ENCODE measurements around the gene ADGRG7. TPM values are rescaled to one million over a fixed set of nuclear protein-coding genes. Genes with fewer than 3 reads are reported as not detected.
A peak's percentile ranks its signal among the peaks of the same experiment; 100 is the strongest.
"Not testable (repeated sequence)": the region's sequence is repeated elsewhere in the genome, so short reads cannot be mapped to it uniquely, and the experiment has no call there.

ADGRG7 gene
- polyA plus RNA-seq, 6 donors from 2014 or later = not detected

GRCh38 chr3:100582157-100582556 lies 27.2 kb upstream of the ADGRG7 start:
- not testable (repeated sequence) for DNase-seq; H3K9me3 Mint-ChIP-seq; H3K36me3 Mint-ChIP-seq; H3K4me3 Mint-ChIP-seq; H3K27ac Mint-ChIP-seq; ATAC-seq (ENCODE audit: low read depth in 2 of 2); H3K4me1 Mint-ChIP-seq
- H3K27me3 Mint-ChIP-seq = peaks cover 0 to 22% (median 10%) of the 10 kb centered on the region in 3 donors

- H3K9me3 Mint-ChIP-seq = no peaks in the 10 kb centered on the region
Measured at GRCh38 chr3:100584101-100584660, 25.2 kb upstream of the ADGRG7 start.

DNA sequence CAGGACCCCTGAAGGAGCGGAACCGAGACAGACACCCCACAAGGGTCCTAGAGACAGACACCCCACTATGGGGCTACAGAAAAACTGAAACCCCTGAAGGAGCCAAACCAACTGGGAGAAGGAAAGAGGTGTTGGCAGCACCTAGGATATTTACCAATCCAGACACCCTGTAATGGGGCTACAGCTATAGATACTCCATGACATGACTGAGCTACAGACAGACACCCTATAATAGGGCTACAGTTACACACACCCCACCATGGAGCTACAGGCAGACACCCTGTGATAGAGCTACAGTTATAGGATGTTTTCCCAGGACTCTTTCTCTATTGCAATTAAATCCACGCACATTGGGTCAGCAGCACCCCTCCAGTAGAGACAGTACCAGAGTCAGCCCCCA lies 22.6 kb upstream of the ADGRG7 start:
- Mint-ChIP-seq H3K36me3 (no peaks in the 10 kb centered on the region), H3K4me3 (no peak overlapping the region), H3K4me1 (peaks cover 0 to 5% (median 5%) of the 10 kb centered on the region in 3 donors), H3K27me3 (peaks cover 0 to 6% (median 0%) of the 10 kb centered on the region in 3 donors), H3K9me3 (no peaks in the 10 kb centered on the region), H3K27ac (no peak overlapping the region)
- DNase-seq (no peak), ATAC-seq (ENCODE audit: low read depth in 2 of 2) (no peak)

More at GRCh38 chr3:100584101-100584660, 25.2 kb upstream of the ADGRG7 start:
- Mint-ChIP-seq H3K4me3 (no peak overlapping the region), H3K36me3 (no peaks in the 10 kb centered on the region), H3K27me3 (peaks cover 0 to 22% (median 5%) of the 10 kb centered on the region in 3 donors), H3K27ac (no peak overlapping the region), H3K4me1 (no peaks in the 10 kb centered on the region)
- DNase-seq (no peak), ATAC-seq (ENCODE audit: low read depth in 2 of 2) (no peak)

DNA sequence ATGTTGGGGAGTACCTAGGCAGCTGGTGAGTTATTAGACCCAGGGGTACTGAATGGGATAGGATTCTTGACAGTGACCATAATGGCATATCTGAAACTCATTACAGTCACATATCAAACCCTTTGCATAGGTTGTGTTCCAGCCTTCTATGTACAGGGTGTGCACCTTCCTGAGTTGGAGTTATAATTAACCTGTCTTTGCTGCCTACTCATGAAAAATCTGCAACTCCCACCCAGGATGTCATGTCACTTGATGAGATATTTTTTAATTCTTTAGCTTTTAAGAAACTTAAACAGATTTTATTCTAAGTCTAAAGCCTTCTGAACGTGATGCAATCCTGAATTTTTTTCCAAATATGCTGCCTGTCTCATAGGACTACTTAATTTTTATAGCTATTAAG lies 21.1 kb upstream of the ADGRG7 start:
- Mint-ChIP-seq H3K27ac (no peak overlapping the region), H3K4me1 (peaks cover 0 to 5% (median 5%) of the 10 kb centered on the region in 3 donors), H3K9me3 (no peaks in the 10 kb centered on the region), H3K36me3 (no peaks in the 10 kb centered on the region), H3K4me3 (no peak overlapping the region), H3K27me3 (peaks cover 0 to 6% (median 0%) of the 10 kb centered on the region in 3 donors)
- ATAC-seq (ENCODE audit: low read depth in 2 of 2) = no peak
- DNase-seq = no peak

DNA sequence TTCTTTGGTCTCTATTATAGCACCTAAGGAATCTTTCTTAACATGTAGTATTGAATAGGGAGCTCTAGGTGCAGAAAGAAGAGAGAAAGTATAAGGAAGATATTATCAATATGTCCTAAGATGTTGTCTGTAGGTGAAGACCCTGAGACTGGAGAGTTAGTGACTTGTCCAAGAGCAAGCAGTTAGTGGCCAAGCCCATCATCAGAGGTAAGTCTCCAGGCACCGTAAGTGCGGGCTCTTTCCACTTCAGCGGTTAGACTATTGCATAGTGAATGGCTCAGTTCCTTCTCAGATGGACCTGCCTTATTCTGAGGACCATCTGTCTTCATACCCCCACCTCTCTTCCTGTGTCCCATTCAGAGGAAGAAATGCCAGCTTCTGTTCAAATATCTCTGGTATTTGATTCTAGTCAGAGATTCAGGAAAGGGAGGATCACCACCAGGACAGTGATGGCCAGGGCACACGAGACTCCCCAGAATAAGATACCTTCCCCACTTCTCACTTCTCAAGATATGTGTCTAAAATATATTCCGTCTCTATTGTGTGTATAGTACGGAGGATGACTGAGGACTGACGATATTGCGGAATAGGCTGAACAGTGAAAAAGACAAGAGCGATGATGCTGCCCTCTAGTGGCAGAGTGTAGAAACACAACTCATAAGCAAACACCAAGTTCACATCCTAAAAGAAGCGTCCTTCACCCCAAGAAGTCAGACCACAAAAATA lies 19.1 kb upstream of the ADGRG7 start:
- peak; percentile 55 for DNase-seq
- peaks cover 0 to 5% (median 5%) of the 10 kb centered on the region in 3 donors for H3K4me1 Mint-ChIP-seq

DNA sequence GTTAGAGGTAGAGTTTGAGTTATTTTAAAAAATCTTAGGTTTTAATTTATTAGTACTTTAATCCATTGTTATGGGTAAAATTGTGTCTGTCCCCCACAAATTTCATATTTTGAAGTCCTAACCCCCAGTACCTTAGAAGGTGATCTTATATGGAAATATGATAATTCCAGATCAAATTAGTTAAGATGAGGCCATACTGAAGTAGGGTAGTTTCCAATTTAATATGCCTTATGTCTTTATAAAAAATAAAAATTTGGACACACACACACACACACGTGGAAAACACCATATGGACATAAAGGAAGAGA lies 18.6 kb upstream of the ADGRG7 start:
- Mint-ChIP-seq H3K27ac (no peak overlapping the region), H3K4me3 (no peak overlapping the region), H3K4me1 (peaks cover 0 to 5% (median 5%) of the 10 kb centered on the region in 3 donors), H3K9me3 (no peaks in the 10 kb centered on the region), H3K36me3 (no peaks in the 10 kb centered on the region), H3K27me3 (peaks cover 0 to 6% (median 0%) of the 10 kb centered on the region in 3 donors)
- ATAC-seq (ENCODE audit: low read depth in 2 of 2) (no peak), DNase-seq (no peak)

More for the DNA sequence above, 19.1 kb upstream of the ADGRG7 start:
- Mint-ChIP-seq H3K27me3 (peaks cover 0 to 6% (median 0%) of the 10 kb centered on the region in 3 donors), H3K9me3 (no peaks in the 10 kb centered on the region), H3K4me3 (peak overlapping the region in 2 of 8 donors; percentile 6 to 54), H3K27ac (peak overlapping the region in 1 of 6 donors; percentile 9), H3K36me3 (no peaks in the 10 kb centered on the region)
- peak; percentile 76 to 88 for ATAC-seq (ENCODE audit: low read depth in 2 of 2)

DNA sequence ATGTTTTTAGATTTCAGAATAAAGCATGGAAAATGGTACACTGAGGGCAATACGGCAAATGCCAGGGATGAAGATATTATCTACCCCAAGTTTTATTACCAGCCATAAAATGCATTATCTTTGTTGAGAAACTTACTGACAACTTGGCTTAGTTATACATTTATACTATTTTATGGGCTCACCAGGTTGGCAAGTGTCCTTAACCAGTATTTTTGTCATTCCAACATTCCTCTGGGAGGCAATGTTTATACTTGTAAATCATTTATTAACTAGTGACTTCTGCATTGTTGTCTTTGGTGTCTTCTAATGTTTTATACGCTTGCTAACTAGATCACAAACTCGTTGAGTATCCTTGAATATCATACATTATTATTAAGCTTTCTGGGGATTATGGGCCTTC lies 18.0 kb upstream of the ADGRG7 start:
- Mint-ChIP-seq H3K27ac (no peak overlapping the region), H3K27me3 (peaks cover 0 to 3% (median 0%) of the 10 kb centered on the region in 3 donors), H3K4me1 (peaks cover 0 to 5% (median 5%) of the 10 kb centered on the region in 3 donors), H3K9me3 (no peaks in the 10 kb centered on the region), H3K4me3 (no peak overlapping the region), H3K36me3 (no peaks in the 10 kb centered on the region)
- no peak for DNase-seq
- no peak for ATAC-seq (ENCODE audit: low read depth in 2 of 2)

GRCh38 chr3:100600181-100601042 lies 9.0 kb upstream of the ADGRG7 start:
- Mint-ChIP-seq H3K36me3 (peaks cover 0 to 18% of the 10 kb centered on the region in 2 donors), H3K4me3 (no peak overlapping the region), H3K27ac (no peak overlapping the region), H3K9me3 (peaks cover 0 to 14% (median 7%) of the 10 kb centered on the region in 7 donors), H3K27me3 (peaks cover 5 to 30% (median 17%) of the 10 kb centered on the region in 3 donors), H3K4me1 (peaks cover 11 to 16% (median 12%) of the 10 kb centered on the region in 3 donors)
- DNase-seq (no peak), ATAC-seq (ENCODE audit: low read depth in 2 of 2) (no peak)

GRCh38 chr3:100602506-100603444 lies 6.6 kb upstream of the ADGRG7 start:
- Mint-ChIP-seq H3K27ac (peak overlapping the region; percentile 70 to 94 (median 88)), H3K27me3 (peaks cover 3 to 23% (median 17%) of the 10 kb centered on the region in 3 donors)

GRCh38 chr3:100603469-100603868 lies 5.9 kb upstream of the ADGRG7 start:
- ATAC-seq (ENCODE audit: low read depth in 2 of 2) (peak; percentile 28 to 38), DNase-seq (no peak)
- peaks cover 0 to 20% (median 17%) of the 10 kb centered on the region in 3 donors for H3K27me3 Mint-ChIP-seq
- peak overlapping the region; percentile 71 to 94 (median 88) for H3K27ac Mint-ChIP-seq
- peaks cover 11 to 24% (median 17%) of the 10 kb centered on the region in 3 donors for H3K4me1 Mint-ChIP-seq
- peak overlapping the region; percentile 68 to 90 (median 77) for H3K4me3 Mint-ChIP-seq
- peaks cover 0 to 14% (median 7%) of the 10 kb centered on the region in 7 donors for H3K9me3 Mint-ChIP-seq
- H3K36me3 Mint-ChIP-seq = peaks cover 0 to 18% of the 10 kb centered on the region in 2 donors

More at GRCh38 chr3:100602506-100603444, 6.6 kb upstream of the ADGRG7 start:
- peak; percentile 77 to 81 for ATAC-seq (ENCODE audit: low read depth in 2 of 2)
- peak; percentile 50 for DNase-seq
- H3K9me3 Mint-ChIP-seq = peaks cover 0 to 14% (median 7%) of the 10 kb centered on the region in 7 donors
- H3K4me3 Mint-ChIP-seq = peak overlapping the region; percentile 68 to 90 (median 77)
- peaks cover 11 to 23% (median 16%) of the 10 kb centered on the region in 3 donors for H3K4me1 Mint-ChIP-seq
- peaks cover 0 to 18% of the 10 kb centered on the region in 2 donors for H3K36me3 Mint-ChIP-seq

GRCh38 chr3:100605358-100605757 lies 4.0 kb upstream of the ADGRG7 start:
- peaks cover 15 to 26% (median 17%) of the 10 kb centered on the region in 3 donors for H3K4me1 Mint-ChIP-seq
- H3K36me3 Mint-ChIP-seq = peaks cover 0 to under 1% of the 10 kb centered on the region in 2 donors
- peaks cover 0 to 4% (median 0%) of the 10 kb centered on the region in 7 donors for H3K9me3 Mint-ChIP-seq
- H3K27me3 Mint-ChIP-seq = peaks cover 0 to 14% (median 8%) of the 10 kb centered on the region in 3 donors
- peak overlapping the region in 1 of 6 donors; percentile 81 for H3K27ac Mint-ChIP-seq
- DNase-seq (no peak), ATAC-seq (ENCODE audit: low read depth in 2 of 2) (no peak)
- no peak overlapping the region for H3K4me3 Mint-ChIP-seq

GRCh38 chr3:100606894-100607512 lies 2.4 kb upstream of the ADGRG7 start:
- DNase-seq (no peak), ATAC-seq (ENCODE audit: low read depth in 2 of 2) (peak; percentile 24 to 36)
- peaks cover 15 to 24% (median 17%) of the 10 kb centered on the region in 3 donors for H3K4me1 Mint-ChIP-seq
- H3K27me3 Mint-ChIP-seq = peaks cover 0 to 26% (median 18%) of the 10 kb centered on the region in 3 donors
- peak overlapping the region in 1 of 6 donors; percentile 31 for H3K27ac Mint-ChIP-seq
- no peaks in the 10 kb centered on the region for H3K9me3 Mint-ChIP-seq
- H3K4me3 Mint-ChIP-seq = no peak overlapping the region
- no peaks in the 10 kb centered on the region for H3K36me3 Mint-ChIP-seq
